GM23338 (cell line): ENCODE measurements around the gene AAGAB. TPM values are rescaled to one million over a fixed set of nuclear protein-coding genes. Genes with fewer than 3 reads are reported as not detected.

ENCODE experiments used
- ATAC-seq: fragments of 200-7000 bp; cut with Tn5 transposase; 3 replicates; pipeline ENCODE4 v1.9.1; 2020
- DNase-seq: peaks from one replicate; pipeline ENCODE4 v3.0.0-alpha.2; 2015; ENCODE audit warnings: low spot score
- H2AFZ ChIP-seq: fragments of 200-600 bp; sonication (generic); 2 replicates; pipeline ENCODE4 v1.8.0; 2016; ENCODE audit warnings: antibody characterized with exemption, mild to moderate bottlenecking, moderate library complexity
- H3F3A ChIP-seq: fragments of 200-600 bp; sonication (generic); replicated peaks from 2 replicates; pipeline ENCODE4 v1.8.0; 2017; ENCODE audit warnings: antibody characterized with exemption, mixed run types, low read depth
- H3K27ac ChIP-seq: fragments of 200-600 bp; sonication (generic); 2 replicates; pipeline ENCODE4 v1.6.1; 2016; ENCODE audit warnings: low read depth
- H3K27me3 ChIP-seq: fragments of 200-600 bp; sonication (generic); 2 replicates; pipeline ENCODE4 v1.8.0; 2016; ENCODE audit warnings: mild to moderate bottlenecking, mixed run types, moderate library complexity; ENCODE audit not compliant: insufficient read depth
- H3K36me3 ChIP-seq: fragments of 200-600 bp; sonication (generic); 2 replicates; pipeline ENCODE4 v1.8.0; 2016; ENCODE audit warnings: mild to moderate bottlenecking; ENCODE audit not compliant: insufficient read depth
- H3K4me1 ChIP-seq: fragments of 200-600 bp; sonication (generic); 2 replicates; pipeline ENCODE4 v1.8.0; 2016; ENCODE audit warnings: mild to moderate bottlenecking, moderate library complexity; ENCODE audit not compliant: insufficient read depth
- H3K4me2 ChIP-seq: fragments of 200-600 bp; sonication (generic); 2 replicates; pipeline ENCODE4 v1.7.1; 2017; ENCODE audit warnings: mixed run types
- H3K4me3 ChIP-seq: fragments of 200-600 bp; sonication (generic); 2 replicates; pipeline ENCODE4 v1.6.1; 2016; ENCODE audit warnings: mixed run types
- H3K79me2 ChIP-seq: fragments of 200-600 bp; sonication (generic); replicated peaks from 2 replicates; pipeline ENCODE4 v1.8.0; 2017; ENCODE audit warnings: mild to moderate bottlenecking; ENCODE audit not compliant: insufficient read depth
- H3K9me2 ChIP-seq: fragments of 200-600 bp; sonication (generic); 2 replicates; pipeline ENCODE4 v1.8.0; 2017; ENCODE audit not compliant: insufficient read depth
- H4K20me1 ChIP-seq: fragments of 200-600 bp; sonication (generic); replicated peaks from 2 replicates; pipeline ENCODE4 v1.8.0; 2017; ENCODE audit warnings: mild to moderate bottlenecking; ENCODE audit not compliant: insufficient read depth
- H3K27ac Mint-ChIP-seq: 2 replicates; pipeline ENCODE4 v1.8.0; 2020; ENCODE audit warnings: inconsistent platforms, mild to moderate bottlenecking, moderate library complexity, mixed read lengths
- H3K27me3 Mint-ChIP-seq: 3 replicates; pipeline ENCODE4 v1.8.0; 2022; ENCODE audit warnings: low read depth, mild to moderate bottlenecking, moderate library complexity, mixed read lengths, inconsistent platforms; ENCODE audit not compliant: insufficient read depth, poor library complexity
- H3K36me3 Mint-ChIP-seq: 3 replicates; pipeline ENCODE4 v1.8.0; 2021; ENCODE audit warnings: low read depth, mild to moderate bottlenecking, inconsistent platforms, moderate library complexity, mixed read lengths
- H3K4me1 Mint-ChIP-seq: 3 replicates; pipeline ENCODE4 v1.8.0; 2020; ENCODE audit warnings: mild to moderate bottlenecking, inconsistent platforms, mixed read lengths
- H3K4me3 Mint-ChIP-seq: 3 replicates; pipeline ENCODE4 v1.8.0; 2021; ENCODE audit warnings: moderate library complexity, mild to moderate bottlenecking, inconsistent platforms, mixed read lengths
- H3K9me3 Mint-ChIP-seq: 3 replicates; pipeline ENCODE4 v1.8.0; 2020; ENCODE audit warnings: moderate library complexity, mild to moderate bottlenecking, inconsistent platforms, mixed read lengths
- CREB1 ChIP-seq: fragments of 250-450 bp; sonication (Bioruptor Pico); IDR thresholded peaks from 2 replicates; pipeline ENCODE4 v1.5.0; 2020; ENCODE audit warnings: low read depth, mild to moderate bottlenecking, moderate library complexity
- CTCF ChIP-seq, 2 experiments: fragments of 200-600 bp in 1 of 2; sonication (generic) in 1 of 2; conservative IDR thresholded peaks; 2 replicates each; pipeline versions ENCODE4 v1.5.1 to v1.6.1; 2016 to 2017; ENCODE audit warnings: antibody characterized with exemption in 2 of 2, low read depth in 2 of 2, mild to moderate bottlenecking in 2 of 2, moderate library complexity in 1 of 2
- ETS1 ChIP-seq: IDR thresholded peaks from 2 replicates; pipeline ENCODE4 v1.6.1; 2016; ENCODE audit warnings: antibody characterized with exemption
- EZH2 ChIP-seq: fragments of 200-600 bp; sonication (generic); IDR thresholded peaks from one replicate; pipeline ENCODE4 v1.8.0; 2017; ENCODE audit warnings: antibody characterized with exemption, mild to moderate bottlenecking, low read depth; ENCODE audit not compliant: unreplicated experiment
- JUNB ChIP-seq: IDR thresholded peaks from one replicate; pipeline ENCODE4 v1.6.1; 2016; ENCODE audit warnings: antibody characterized with exemption; ENCODE audit not compliant: unreplicated experiment
- NANOG ChIP-seq: IDR thresholded peaks from 2 replicates; pipeline ENCODE4 v1.6.1; 2016; ENCODE audit warnings: antibody characterized with exemption, borderline replicate concordance
- POLR2AphosphoS5 ChIP-seq: IDR thresholded peaks from 2 replicates; pipeline ENCODE4 v1.6.1; 2016; ENCODE audit warnings: antibody characterized with exemption, low read depth
- STAT1 ChIP-seq: IDR thresholded peaks from one replicate; pipeline ENCODE4 v1.6.1; 2016; ENCODE audit warnings: antibody characterized with exemption; ENCODE audit not compliant: unreplicated experiment
- ZNF114 ChIP-seq: fragments of 250-450 bp; sonication (Bioruptor Pico); IDR thresholded peaks from 2 replicates; pipeline ENCODE4 v1.5.0; 2020; ENCODE audit warnings: mild to moderate bottlenecking, moderate library complexity
- ZNF331 ChIP-seq: fragments of 250-450 bp; sonication (Bioruptor Pico); IDR thresholded peaks from 2 replicates; pipeline ENCODE4 v1.5.0; 2020; ENCODE audit warnings: low read depth, mild to moderate bottlenecking, moderate library complexity
- polyA plus RNA-seq: library from polyadenylated mRNA; unstranded; fragments of >200 nt; fragmentation: Nextera tagmentation; extraction: Ambion mirVana; gene quantifications from 2 replicates; pipeline ENCODE4 v1.2.1, GENCODE V29; 2016
- total RNA-seq: library from RNA; depleted of rRNA; stranded (reverse); fragments of >200 nt; shearing (Covaris generic); gene quantifications from 2 replicates; pipeline ENCODE4 v1.2.3, GENCODE V29; 2014

Gene AAGAB
- total and polyA plus RNA-seq, 2 experiments from 2014 or later, result 20.8 to 42.8 TPM

GRCh38 chr15:67300266-67301025 lies 46.0 kb upstream of the AAGAB start:
- H3K27me3 ChIP-seq, result no peaks in the 10 kb centered on the region
- no peak overlapping the region for H3K27ac Mint-ChIP-seq
- H3K9me2 ChIP-seq, result no peaks in the 10 kb centered on the region
- H3K4me1 ChIP-seq, result peaks cover 8% of the 10 kb centered on the region
- TF ChIP-seq NANOG (no peak), CTCF (conservative IDR thresholded peaks at IDR 0.05; ENCODE audit: low read depth in 2 of 2) (no peak), CREB1 (CRISPR knock-in tag) (no peak), POLR2AphosphoS5 (no peak), ZNF331 (CRISPR knock-in tag) (no peak), ZNF114 (CRISPR knock-in tag) (no peak), JUNB (no peak), STAT1 (no peak), EZH2 (no peak)
- peaks cover 10% of the 10 kb centered on the region for H3K4me1 Mint-ChIP-seq
- no peak overlapping the region for H2AFZ ChIP-seq
- H3K9me3 Mint-ChIP-seq, result no peaks in the 10 kb centered on the region
- no peak overlapping the region for H3K4me3 ChIP-seq
- DNase-seq (no peak), ATAC-seq (no peak)
- H3K36me3 ChIP-seq, result no peaks in the 10 kb centered on the region
- H3K27me3 Mint-ChIP-seq, result no peaks in the 10 kb centered on the region
- H3F3A ChIP-seq, result no peaks in the 10 kb centered on the region
- no peaks in the 10 kb centered on the region for H3K36me3 Mint-ChIP-seq
- no peak overlapping the region for H3K4me2 ChIP-seq
- no peaks in the 10 kb centered on the region for H3K79me2 ChIP-seq
- H3K27ac ChIP-seq, result no peak overlapping the region
- no peaks in the 10 kb centered on the region for H4K20me1 ChIP-seq
- H3K4me3 Mint-ChIP-seq, result no peak overlapping the region

- H3K27me3 ChIP-seq, result no peaks in the 10 kb centered on the region
- no peaks in the 10 kb centered on the region for H3F3A ChIP-seq
- no peak overlapping the region for H3K4me3 Mint-ChIP-seq
- no peak overlapping the region for H3K27ac Mint-ChIP-seq
- ATAC-seq, result peak; percentile 43; the same call in 2 of the 3 replicates
- H3K4me1 ChIP-seq, result peaks cover 8% of the 10 kb centered on the region
- no peaks in the 10 kb centered on the region for H3K27me3 Mint-ChIP-seq
- peaks cover 10% of the 10 kb centered on the region for H3K4me1 Mint-ChIP-seq
- TF ChIP-seq ETS1 (no peak), EZH2 (no peak)
- no peaks in the 10 kb centered on the region for H4K20me1 ChIP-seq
- no peak for DNase-seq
- H3K36me3 ChIP-seq, result no peaks in the 10 kb centered on the region
- H3K9me3 Mint-ChIP-seq, result no peaks in the 10 kb centered on the region
- no peaks in the 10 kb centered on the region for H3K79me2 ChIP-seq
- no peak overlapping the region for H3K27ac ChIP-seq
- H3K9me2 ChIP-seq, result no peaks in the 10 kb centered on the region
- no peaks in the 10 kb centered on the region for H3K36me3 Mint-ChIP-seq
- H2AFZ ChIP-seq, result peak overlapping the region; percentile 5; the same call in 1 of the 2 replicates
- H3K4me2 ChIP-seq, result no peak overlapping the region
- no peak overlapping the region for H3K4me3 ChIP-seq
Measured at GRCh38 chr15:67296684-67297083, 42.2 kb upstream of the AAGAB start.
